H1 (cell line): Measurements from ENCODE around the gene HOXB8. TPM values are rescaled to one million over a fixed set of nuclear protein-coding genes. Genes with fewer than 3 reads are reported as not detected.

ENCODE experiments used
- CBX8 ChIP-seq: fragments of 300-800, 300-1000 bp; sonication (generic); IDR thresholded peaks from 2 replicates; pipeline ENCODE4 v1.7.1; 2016; ENCODE audit warnings: low read depth, low read length, borderline replicate concordance
- CEBPB ChIP-seq: IDR thresholded peaks from 2 replicates; pipeline ENCODE4 v1.6.1; 2012; ENCODE audit warnings: low read depth, low read length
- E2F6 ChIP-seq: IDR thresholded peaks from 2 replicates; pipeline ENCODE4 v1.6.1; 2012; ENCODE audit warnings: inconsistent platforms
- FOSL1 ChIP-seq: IDR thresholded peaks from 2 replicates; pipeline ENCODE4 v1.6.1; 2011; ENCODE audit warnings: mild to moderate bottlenecking, low read depth, low read length, moderate library complexity; ENCODE audit not compliant: insufficient read depth
- HDAC2 ChIP-seq, 2 experiments: fragments of 300-600 bp in 1 of 2; sonication (generic) in 1 of 2; IDR thresholded peaks; 2 replicates each; pipeline ENCODE4 v1.6.1; 2011 to 2012; ENCODE audit warnings: low read depth in 2 of 2, low read length in 2 of 2, mild to moderate bottlenecking in 2 of 2, moderate library complexity in 2 of 2, borderline replicate concordance in 1 of 2, inconsistent platforms in 1 of 2
- HDAC6 ChIP-seq: IDR thresholded peaks from one replicate; pipeline ENCODE4 v1.7.1; 2012; ENCODE audit warnings: low read depth, mild to moderate bottlenecking, inconsistent platforms, low read length, moderate library complexity
- JUND ChIP-seq: IDR thresholded peaks from 2 replicates; pipeline ENCODE4 v1.6.1; 2011; ENCODE audit warnings: mild to moderate bottlenecking, improper control_type of control experiment, low read length
- MAX ChIP-seq: IDR thresholded peaks from 2 replicates; pipeline ENCODE4 v1.6.1; 2012; ENCODE audit warnings: inconsistent platforms
- POLR2AphosphoS5 ChIP-seq: IDR thresholded peaks from 2 replicates; pipeline ENCODE4 v1.6.1; 2011; ENCODE audit warnings: low read depth, low read length
- RNF2 ChIP-seq: fragments of 200-900, 300-1000 bp; sonication (generic); IDR thresholded peaks from 2 replicates; pipeline ENCODE4 v1.7.1; 2016; ENCODE audit warnings: borderline replicate concordance, low read depth, mild to moderate bottlenecking, antibody characterized with exemption, low read length; ENCODE audit not compliant: poor library complexity, severe bottlenecking; ENCODE audit errors: missing control alignments
- TAF1 ChIP-seq: IDR thresholded peaks from 2 replicates; pipeline ENCODE4 v1.6.1; 2011; ENCODE audit warnings: mild to moderate bottlenecking, low read depth, low read length
- ZNF274 ChIP-seq: IDR thresholded peaks from 2 replicates; pipeline ENCODE4 v1.7.0; 2012; ENCODE audit warnings: low read length, borderline replicate concordance; ENCODE audit errors: extremely low read depth
- polyA plus RNA-seq, 7 experiments: library from polyadenylated mRNA; depleted of rRNA in 3 of 7; stranded (reverse) in 5 of 7; unstranded in 2 of 7; fragments of >200 nt in 5 of 7; fragments of 200-250 nt in 2 of 7; gene quantifications; 1 replicate in 5 of 7; 2 replicates in 1 of 7; 4 replicates in 1 of 7; pipeline versions ENCODE4 v1.2.1 to v1.2.3, GENCODE V29; 2011 to 2013; ENCODE audit warnings: missing spikeins in 2 of 7, mixed read lengths in 2 of 7
- total RNA-seq: library from RNA; stranded (reverse); fragmentation: NEBNext Ultra II Directional; extraction: Animal tissue kit (Norgen Biotek cat#: 25700); gene quantifications from 2 replicates; pipeline ENCODE4 v1.2.1, GENCODE V29; 2021
- TF ChIP-seq, protein P1 (sequence below): IDR thresholded peaks from 2 replicates; pipeline ENCODE4 v1.6.1; 2011; ENCODE audit warnings: low read depth, mild to moderate bottlenecking, low read length; ENCODE audit not compliant: insufficient read depth

HOXB8 gene
- total and polyA plus RNA-seq, 2 of the 8 experiments (the other 6 are each of a cell fraction or from before 2014, with no cell fraction given), result not detected

DNA sequence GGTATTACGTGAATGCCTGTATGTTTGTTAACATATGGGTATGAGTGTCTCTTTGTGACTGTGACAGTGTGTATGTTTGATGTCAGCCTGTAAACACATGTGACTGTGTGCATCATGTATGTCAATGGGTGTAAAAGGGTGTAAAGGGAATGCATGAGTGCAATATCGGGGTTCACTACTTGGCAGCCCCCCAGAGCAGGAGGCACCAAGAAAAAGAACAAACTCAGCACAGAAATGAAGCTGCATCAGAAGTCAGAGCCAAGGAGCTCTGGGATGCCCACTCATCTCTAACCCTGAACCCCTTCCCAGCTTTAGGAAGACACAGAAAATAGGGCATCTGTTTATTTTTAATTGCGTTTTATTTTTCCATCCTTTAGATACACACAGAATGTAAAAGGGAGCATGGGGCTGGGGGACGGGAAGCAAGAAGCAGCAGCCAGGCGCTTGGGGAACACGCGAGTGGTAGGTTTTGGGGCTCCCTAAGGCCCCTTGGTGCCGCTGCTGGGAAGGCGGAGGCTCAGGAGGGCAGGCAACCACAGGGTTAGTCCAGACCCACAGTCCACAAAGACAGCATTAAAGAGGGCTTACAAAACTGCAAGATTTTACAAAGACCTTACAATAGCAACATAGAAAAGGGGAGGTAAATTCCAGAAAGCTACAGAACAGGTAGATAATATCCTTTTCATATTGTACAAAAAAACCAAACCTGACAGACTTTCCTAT is 8.0 kb downstream of the HOXB8 start (continued):
- TF ChIP-seq CEBPB (no peak), FOSL1 (no peak), RNF2 (no peak), HDAC6 (no peak), CBX8 (peak; percentile 27; the same call in 1 of the 2 replicates), JUND (no peak), E2F6 (no peak), HDAC2 (IDR thresholded peaks at IDR 0.05; ENCODE audit: borderline replicate concordance in 1 of 2, low read depth in 2 of 2, low read length in 2 of 2) (no peak), ZNF274 (no peak), TAF1 (no peak), POLR2AphosphoS5 (no peak), MAX (no peak)
- TF ChIP-seq, protein P1, sequence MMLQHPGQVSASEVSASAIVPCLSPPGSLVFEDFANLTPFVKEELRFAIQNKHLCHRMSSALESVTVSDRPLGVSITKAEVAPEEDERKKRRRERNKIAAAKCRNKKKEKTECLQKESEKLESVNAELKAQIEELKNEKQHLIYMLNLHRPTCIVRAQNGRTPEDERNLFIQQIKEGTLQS, result no peak
